GM23248 (cell line): ENCODE data around the gene DCTN4. TPM values are rescaled to one million over a fixed set of nuclear protein-coding genes. Genes with fewer than 3 reads are reported as not detected.
A peak's percentile ranks its signal among the peaks of the same experiment; 100 is the strongest.

Experiments
- DNase-seq: peaks from one replicate; pipeline ENCODE4 v3.0.0-alpha.2; 2015
- H2AFZ ChIP-seq: fragments of 200-600 bp; sonication (generic); 2 replicates; pipeline ENCODE4 v1.6.1; 2016; ENCODE audit warnings: antibody characterized with exemption
- H3F3A ChIP-seq: fragments of 200-600 bp; sonication (generic); 2 replicates; pipeline ENCODE4 v1.6.1; 2016; ENCODE audit warnings: mild to moderate bottlenecking, antibody characterized with exemption, mixed run types; ENCODE audit not compliant: insufficient read depth
- H3K27ac ChIP-seq: fragments of 200-600 bp; sonication (generic); 2 replicates; pipeline ENCODE4 v1.5.1; 2016; ENCODE audit warnings: mild to moderate bottlenecking
- H3K27me3 ChIP-seq: fragments of 200-600 bp; sonication (generic); replicated peaks from 2 replicates; pipeline ENCODE4 v1.6.1; 2016; ENCODE audit warnings: mild to moderate bottlenecking; ENCODE audit not compliant: insufficient read depth
- H3K36me3 ChIP-seq: fragments of 200-600 bp; sonication (generic); 2 replicates; pipeline ENCODE4 v1.6.1; 2016; ENCODE audit warnings: low read depth, mild to moderate bottlenecking
- H3K4me1 ChIP-seq: fragments of 200-600 bp; sonication (generic); 2 replicates; pipeline ENCODE4 v1.6.1; 2016; ENCODE audit warnings: mild to moderate bottlenecking; ENCODE audit not compliant: insufficient read depth
- H3K4me2 ChIP-seq: fragments of 200-600 bp; sonication (generic); one replicate; pipeline ENCODE4 v1.6.1; 2016; ENCODE audit warnings: mild to moderate bottlenecking; ENCODE audit not compliant: unreplicated experiment
- H3K4me3 ChIP-seq: fragments of 200-600 bp; sonication (generic); 2 replicates; pipeline ENCODE4 v1.5.1; 2016; ENCODE audit warnings: mild to moderate bottlenecking
- H3K79me2 ChIP-seq: fragments of 200-600 bp; sonication (generic); 2 replicates; pipeline ENCODE4 v1.6.1; 2016; ENCODE audit warnings: mild to moderate bottlenecking; ENCODE audit not compliant: insufficient read depth
- H3K9ac ChIP-seq: fragments of 200-600 bp; sonication (generic); 2 replicates; pipeline ENCODE4 v1.6.1; 2016; ENCODE audit warnings: mild to moderate bottlenecking
- H3K9me2 ChIP-seq: fragments of 200-600 bp; sonication (generic); 2 replicates; pipeline ENCODE4 v1.6.1; 2016; ENCODE audit warnings: mixed run types, mild to moderate bottlenecking, moderate library complexity; ENCODE audit not compliant: insufficient read depth
- H3K9me3 ChIP-seq: fragments of 200-600 bp; sonication (generic); one replicate; pipeline ENCODE4 v1.6.1; 2017; ENCODE audit warnings: low read depth
- H4K20me1 ChIP-seq: fragments of 200-600 bp; sonication (generic); 2 replicates; pipeline ENCODE4 v1.6.0; 2016; ENCODE audit not compliant: insufficient read depth
- EZH2 ChIP-seq: fragments of 200-600 bp; sonication (generic); IDR thresholded peaks from 2 replicates; pipeline ENCODE4 v1.6.1; 2018; ENCODE audit warnings: antibody characterized with exemption, mild to moderate bottlenecking; ENCODE audit not compliant: insufficient read depth, poor library complexity, severe bottlenecking
- EZH2phosphoT487 ChIP-seq: fragments of 200-600 bp; sonication (generic); IDR thresholded peaks from 2 replicates; pipeline ENCODE4 v1.6.1; 2018; ENCODE audit warnings: antibody characterized with exemption, moderate library complexity, mild to moderate bottlenecking, low read depth; ENCODE audit not compliant: insufficient read depth
- WGBS, 2 experiments: methylation state at CpG; one replicate each; pipeline ENCODE4 v1.1.6; 2015 to 2017; ENCODE audit warnings: low lambda C conversion rate in 2 of 2, low coverage in 1 of 2; ENCODE audit errors: missing lambda C conversion rate in 2 of 2; 5-methylcytosine and 5-hydroxymethylcytosine counted together
- in situ Hi-C: fragments of 300-500 bp; cut with MboI; formaldehyde crosslinking; loops from 2 replicates; pipeline ENCODE4 v1.15.0; 2020
- polyA plus RNA-seq: library from polyadenylated mRNA; unstranded; fragments of >200 nt; fragmentation: Nextera tagmentation; extraction: Ambion mirVana; gene quantifications from 2 replicates; pipeline ENCODE4 v1.2.1, GENCODE V29; 2016
- total RNA-seq: library from RNA; depleted of rRNA; stranded (reverse); fragments of >200 nt; shearing (Covaris generic); gene quantifications from 2 replicates; pipeline ENCODE4 v1.2.3, GENCODE V29; 2014

The DCTN4 gene
- total and polyA plus RNA-seq, 2 experiments from 2014 or later = 34.5 to 47.1 TPM

GRCh38 chr5:150674341-150674821 is 84.4 kb downstream of the DCTN4 start:
- Histone ChIP-seq H3K27ac (peak overlapping the region; percentile 70), H3K4me3 (no peak overlapping the region), H3K79me2 (no peaks in the 10 kb centered on the region), H3K9ac (peak overlapping the region; percentile 54), H3K9me3 (no peaks in the 10 kb centered on the region), H3K36me3 (no peaks in the 10 kb centered on the region), H3K27me3 (no peaks in the 10 kb centered on the region; the same call in 1 of the 2 replicates), H3F3A (peaks cover 16% of the 10 kb centered on the region), H3K9me2 (no peaks in the 10 kb centered on the region), H2AFZ (peak overlapping the region; percentile 87), H3K4me1 (peaks cover 7% of the 10 kb centered on the region), H3K4me2 (peak overlapping the region; percentile 34), H4K20me1 (no peaks in the 10 kb centered on the region)
- WGBS, 2 experiments = 52 to 66% methylated on average over 4 of the region's 4 CpGs
- TF ChIP-seq EZH2 = no peak
- TF ChIP-seq EZH2phosphoT487 = no peak
- in situ Hi-C loops = no loop called here
- no peak for DNase-seq

- Histone ChIP-seq H3K79me2 (no peaks in the 10 kb centered on the region), H3F3A (peaks cover 16% of the 10 kb centered on the region), H3K9me3 (no peaks in the 10 kb centered on the region), H3K27me3 (no peaks in the 10 kb centered on the region; the same call in 1 of the 2 replicates), H2AFZ (0 out of 2 replicates have a peak overlapping the region, but pooled peaks have one; percentile 76), H4K20me1 (no peaks in the 10 kb centered on the region), H3K4me1 (peaks cover 7% of the 10 kb centered on the region), H3K9ac (no peak overlapping the region), H3K4me2 (peak overlapping the region; percentile 60), H3K9me2 (no peaks in the 10 kb centered on the region), H3K4me3 (peak overlapping the region; percentile 65; the same call in 1 of the 2 replicates), H3K27ac (no peak overlapping the region), H3K36me3 (no peaks in the 10 kb centered on the region)
- WGBS, 2 experiments = 87 to 89% methylated on average over 7 of the region's 7 CpGs
- in situ Hi-C loops = no loop called here
- TF ChIP-seq EZH2phosphoT487 (no peak), EZH2 (no peak)
- DNase-seq = no peak
Measured at GRCh38 chr5:150672884-150673275, 85.9 kb downstream of the DCTN4 start.

GRCh38 chr5:150672237-150672883 is 86.5 kb downstream of the DCTN4 start:
- H3K36me3 ChIP-seq = no peaks in the 10 kb centered on the region
- no peaks in the 10 kb centered on the region for H3K79me2 ChIP-seq
- peaks cover 16% of the 10 kb centered on the region for H3F3A ChIP-seq
- H4K20me1 ChIP-seq = no peaks in the 10 kb centered on the region
- in situ Hi-C loops = no loop called here
- H3K4me2 ChIP-seq = peak overlapping the region; percentile 60
- peak; percentile 56 for DNase-seq
- peak overlapping the region; percentile 45 for H3K9ac ChIP-seq
- H3K9me3 ChIP-seq = no peaks in the 10 kb centered on the region
- no peaks in the 10 kb centered on the region for H3K9me2 ChIP-seq
- TF ChIP-seq EZH2 (no peak), EZH2phosphoT487 (no peak)
- 14 to 17% methylated on average over 21 to 25 of the region's 38 CpGs for WGBS, 2 experiments
- no peaks in the 10 kb centered on the region; the same call in 1 of the 2 replicates for H3K27me3 ChIP-seq
- peak overlapping the region; percentile 65 for H3K4me3 ChIP-seq
- H3K27ac ChIP-seq = no peak overlapping the region
- H2AFZ ChIP-seq = peak overlapping the region; percentile 76
- peaks cover 7% of the 10 kb centered on the region for H3K4me1 ChIP-seq

- Histone ChIP-seq H3K79me2 (no peaks in the 10 kb centered on the region), H3K9me3 (no peaks in the 10 kb centered on the region), H3K27ac (no peak overlapping the region), H3K4me2 (peak overlapping the region; percentile 60), H3K4me3 (peak overlapping the region; percentile 65), H4K20me1 (no peaks in the 10 kb centered on the region), H3K36me3 (no peaks in the 10 kb centered on the region), H3K9ac (peak overlapping the region; percentile 45), H3K9me2 (no peaks in the 10 kb centered on the region), H3K27me3 (no peaks in the 10 kb centered on the region; the same call in 1 of the 2 replicates), H3F3A (peaks cover 16% of the 10 kb centered on the region), H2AFZ (peak overlapping the region; percentile 76), H3K4me1 (peaks cover 7% of the 10 kb centered on the region)
- peak; percentile 39 for DNase-seq
- in situ Hi-C loops = no loop called here
- WGBS, 2 experiments = 5 to 6% methylated on average over 30 to 49 of the region's 51 CpGs
- TF ChIP-seq EZH2 = no peak
- TF ChIP-seq EZH2phosphoT487 = no peak
Measured at GRCh38 chr5:150671509-150672236, 87.1 kb downstream of the DCTN4 start.
